SK-MEL-5 (cell line): ENCODE measurements around the gene FCF1. TPM values are rescaled to one million over a fixed set of nuclear protein-coding genes. Genes with fewer than 3 reads are reported as not detected.
"Not testable (repeated sequence)": the region's sequence is repeated elsewhere in the genome, so short reads cannot be mapped to it uniquely, and the experiment has no call there.

Source experiments
- DNase-seq: peaks from one replicate; pipeline ENCODE4 v3.0.0-alpha.2; 2016; ENCODE audit warnings: low read depth, low spot score
- in situ Hi-C: cut with HindIII; loops from 2 replicates; pipeline ENCODE4 v1.10.0; 2016; ENCODE audit warnings: low sequenced_read_pairs, high pct_unique_total_duplicates, low pct_unique_long_range_greater_than_20kb
- small RNA-seq, 2 experiments: library from RNA; depleted of rRNA; stranded (forward); fragments of <200 nt; gene quantifications; one replicate each; pipeline ENCODE3, GENCODE V24; 2014
- total RNA-seq: library from RNA; depleted of rRNA; stranded (reverse); fragments of >200 nt; shearing (Covaris generic); gene quantifications from 2 replicates; pipeline ENCODE4 v1.2.3, GENCODE V29; 2014; rRNA removed

Gene FCF1
- total RNA-seq, 1 experiment from 2014 or later, result 27.8 TPM

GRCh38 chr14:74747237-74747636 lies 34.3 kb downstream of the FCF1 start:
- in situ Hi-C loops, result no loop called here
- no peak for DNase-seq

GRCh38 chr14:74754157-74754556 lies 41.2 kb downstream of the FCF1 start:
- DNase-seq, result no peak
- in situ Hi-C loops, result no loop called here

- in situ Hi-C loops, result no loop called here
- no peak for DNase-seq
These were observed 42.0 kb downstream of the FCF1 start for GRCh38 chr14:74754899-74755298.

- no peak for DNase-seq
- in situ Hi-C loops, result no loop called here
These were observed 43.4 kb downstream of the FCF1 start for GRCh38 chr14:74756326-74756725.

- DNase-seq, in situ Hi-C loops: not testable (repeated sequence)
These were observed 45.6 kb downstream of the FCF1 start for GRCh38 chr14:74758505-74758904.

- peak; percentile 96 for DNase-seq
- in situ Hi-C loops, result no loop called here
These were observed 50.2 kb downstream of the FCF1 start, which contains the start of gene YLPM1 for GRCh38 chr14:74762917-74763802. TSS of gene YLPM1 (plus strand) at chr14:74763316. CDS start at chr14:74763490, 174 bp downstream.

GRCh38 chr14:74763803-74764531 lies 51.0 kb downstream of the FCF1 start:
- in situ Hi-C loops, result no loop called here
- DNase-seq, result no peak

GRCh38 chr14:74765721-74766120 lies 52.8 kb downstream of the FCF1 start:
- in situ Hi-C loops, result no loop called here
- no peak for DNase-seq

- in situ Hi-C loops, result no loop called here
- DNase-seq, result no peak
These were observed 58.5 kb downstream of the FCF1 start for GRCh38 chr14:74771399-74771798.

GRCh38 chr14:74784634-74785033 lies 71.7 kb downstream of the FCF1 start:
- in situ Hi-C loops, result no loop called here
- no peak for DNase-seq

GRCh38 chr14:74785056-74785613 lies 72.2 kb downstream of the FCF1 start:
- in situ Hi-C loops, result no loop called here
- DNase-seq, result no peak

GRCh38 chr14:74786796-74787315 lies 73.9 kb downstream of the FCF1 start:
- DNase-seq, result no peak
- in situ Hi-C loops, result no loop called here

Small RNA genes within 50 kb of the gene (small RNA-seq; reads per million reads assigned to genes)
- 0 reads per million in 2 experiments for gene RF00409

Other genes starting within 250 kb of the FCF1 start
- 549 and 635 TPM in 2 replicates for gene NPC2, start 219.8 kb upstream of the FCF1 start, total RNA-seq
- gene ISCA2, start 219.4 kb upstream of the FCF1 start, total RNA-seq, result 28.3 and 36.6 TPM in 2 replicates
- 0.59 and 1.7 TPM in 2 replicates for gene LTBP2, start 100.9 kb upstream of the FCF1 start, total RNA-seq
- 30.5 and 33.8 TPM in 2 replicates for gene AREL1, start 64 bp upstream of the FCF1 start, total RNA-seq
- 10.7 and 10.8 TPM in 2 replicates for gene YLPM1, start 50.2 kb downstream of the FCF1 start, total RNA-seq
- gene PROX2, start 163.0 kb downstream of the FCF1 start, total RNA-seq, result not detected in 2 replicates
- gene DLST, start 168.8 kb downstream of the FCF1 start, total RNA-seq, result 42.7 and 51.6 TPM in 2 replicates
- gene RPS6KL1, start 210.1 kb downstream of the FCF1 start, total RNA-seq, result 0.53 and 1.3 TPM in 2 replicates
- 19.3 and 22.0 TPM in 2 replicates for gene PGF, start 242.5 kb downstream of the FCF1 start, total RNA-seq